Measurements from ENCODE around the gene RAD51B.

GRCh38 chr14:68027276-68027675 lies 207.7 kb downstream of the RAD51B start:
- TF ChIP-seq REST (tag by site-specific recombination; IDR thresholded peaks at IDR 0.05) (no peak), YY1 (tag by site-specific recombination; IDR thresholded peaks at IDR 0.05) (no peak), ZNF391 (tag by site-specific recombination; IDR thresholded peaks at IDR 0.05; ENCODE audit: borderline replicate concordance, low read depth) (no peak), ZNF580 (tag by site-specific recombination; IDR thresholded peaks at IDR 0.05) (no peak), ZBTB8A (tag by site-specific recombination; IDR thresholded peaks at IDR 0.05) (no peak), MEIS1 (CRISPR knock-in tag; IDR thresholded peaks at IDR 0.05; ENCODE audit: borderline replicate concordance) (no peak), ZNF155 (tag by site-specific recombination; IDR thresholded peaks at IDR 0.05) (no peak), ZNF302 (tag by site-specific recombination; IDR thresholded peaks at IDR 0.05; ENCODE audit: low read depth) (no peak), ZNF677 (tag by site-specific recombination; IDR thresholded peaks at IDR 0.05) (no peak)
- TF ChIP-seq, protein P1, sequence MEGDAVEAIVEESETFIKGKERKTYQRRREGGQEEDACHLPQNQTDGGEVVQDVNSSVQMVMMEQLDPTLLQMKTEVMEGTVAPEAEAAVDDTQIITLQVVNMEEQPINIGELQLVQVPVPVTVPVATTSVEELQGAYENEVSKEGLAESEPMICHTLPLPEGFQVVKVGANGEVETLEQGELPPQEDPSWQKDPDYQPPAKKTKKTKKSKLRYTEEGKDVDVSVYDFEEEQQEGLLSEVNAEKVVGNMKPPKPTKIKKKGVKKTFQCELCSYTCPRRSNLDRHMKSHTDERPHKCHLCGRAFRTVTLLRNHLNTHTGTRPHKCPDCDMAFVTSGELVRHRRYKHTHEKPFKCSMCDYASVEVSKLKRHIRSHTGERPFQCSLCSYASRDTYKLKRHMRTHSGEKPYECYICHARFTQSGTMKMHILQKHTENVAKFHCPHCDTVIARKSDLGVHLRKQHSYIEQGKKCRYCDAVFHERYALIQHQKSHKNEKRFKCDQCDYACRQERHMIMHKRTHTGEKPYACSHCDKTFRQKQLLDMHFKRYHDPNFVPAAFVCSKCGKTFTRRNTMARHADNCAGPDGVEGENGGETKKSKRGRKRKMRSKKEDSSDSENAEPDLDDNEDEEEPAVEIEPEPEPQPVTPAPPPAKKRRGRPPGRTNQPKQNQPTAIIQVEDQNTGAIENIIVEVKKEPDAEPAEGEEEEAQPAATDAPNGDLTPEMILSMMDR (tag by site-specific recombination; IDR thresholded peaks at IDR 0.05) = no peak
- TF ChIP-seq, protein P2, sequence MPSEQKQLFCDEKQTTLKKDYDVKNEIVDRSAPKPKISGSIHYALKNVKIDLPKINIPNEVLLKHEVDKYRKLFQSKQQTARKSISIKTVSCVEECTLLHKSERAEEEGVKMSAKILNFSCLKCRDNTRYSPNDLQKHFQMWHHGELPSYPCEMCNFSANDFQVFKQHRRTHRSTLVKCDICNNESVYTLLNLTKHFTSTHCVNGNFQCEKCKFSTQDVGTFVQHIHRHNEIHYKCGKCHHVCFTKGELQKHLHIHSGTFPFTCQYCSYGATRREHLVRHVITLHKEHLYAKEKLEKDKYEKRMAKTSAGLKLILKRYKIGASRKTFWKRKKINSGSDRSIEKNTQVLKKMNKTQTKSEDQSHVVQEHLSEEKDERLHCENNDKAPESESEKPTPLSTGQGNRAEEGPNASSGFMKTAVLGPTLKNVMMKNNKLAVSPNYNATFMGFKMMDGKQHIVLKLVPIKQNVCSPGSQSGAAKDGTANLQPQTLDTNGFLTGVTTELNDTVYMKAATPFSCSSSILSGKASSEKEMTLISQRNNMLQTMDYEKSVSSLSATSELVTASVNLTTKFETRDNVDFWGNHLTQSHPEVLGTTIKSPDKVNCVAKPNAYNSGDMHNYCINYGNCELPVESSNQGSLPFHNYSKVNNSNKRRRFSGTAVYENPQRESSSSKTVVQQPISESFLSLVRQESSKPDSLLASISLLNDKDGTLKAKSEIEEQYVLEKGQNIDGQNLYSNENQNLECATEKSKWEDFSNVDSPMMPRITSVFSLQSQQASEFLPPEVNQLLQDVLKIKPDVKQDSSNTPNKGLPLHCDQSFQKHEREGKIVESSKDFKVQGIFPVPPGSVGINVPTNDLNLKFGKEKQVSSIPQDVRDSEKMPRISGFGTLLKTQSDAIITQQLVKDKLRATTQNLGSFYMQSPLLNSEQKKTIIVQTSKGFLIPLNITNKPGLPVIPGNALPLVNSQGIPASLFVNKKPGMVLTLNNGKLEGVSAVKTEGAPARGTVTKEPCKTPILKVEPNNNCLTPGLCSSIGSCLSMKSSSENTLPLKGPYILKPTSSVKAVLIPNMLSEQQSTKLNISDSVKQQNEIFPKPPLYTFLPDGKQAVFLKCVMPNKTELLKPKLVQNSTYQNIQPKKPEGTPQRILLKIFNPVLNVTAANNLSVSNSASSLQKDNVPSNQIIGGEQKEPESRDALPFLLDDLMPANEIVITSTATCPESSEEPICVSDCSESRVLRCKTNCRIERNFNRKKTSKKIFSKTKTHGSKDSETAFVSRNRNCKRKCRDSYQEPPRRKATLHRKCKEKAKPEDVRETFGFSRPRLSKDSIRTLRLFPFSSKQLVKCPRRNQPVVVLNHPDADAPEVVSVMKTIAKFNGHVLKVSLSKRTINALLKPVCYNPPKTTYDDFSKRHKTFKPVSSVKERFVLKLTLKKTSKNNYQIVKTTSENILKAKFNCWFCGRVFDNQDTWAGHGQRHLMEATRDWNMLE (tag by site-specific recombination; conservative IDR thresholded peaks at IDR 0.05; ENCODE audit: low read depth) = no peak

Measured in HEK293 (cell line).